HG03354 (cell line): ENCODE measurements around the gene IER2.
"Not testable (repeated sequence)": the region's sequence is repeated elsewhere in the genome, so short reads cannot be mapped to it uniquely, and the experiment has no call there.

Experiments
- ATAC-seq: cut with Tn5 transposase; IDR thresholded peaks from one replicate; pipeline ENCODE4 v1.9.1; 2021; ENCODE audit warnings: mild to moderate bottlenecking; ENCODE audit not compliant: unreplicated experiment, poor library complexity, severe bottlenecking

Gene IER2

DNA sequence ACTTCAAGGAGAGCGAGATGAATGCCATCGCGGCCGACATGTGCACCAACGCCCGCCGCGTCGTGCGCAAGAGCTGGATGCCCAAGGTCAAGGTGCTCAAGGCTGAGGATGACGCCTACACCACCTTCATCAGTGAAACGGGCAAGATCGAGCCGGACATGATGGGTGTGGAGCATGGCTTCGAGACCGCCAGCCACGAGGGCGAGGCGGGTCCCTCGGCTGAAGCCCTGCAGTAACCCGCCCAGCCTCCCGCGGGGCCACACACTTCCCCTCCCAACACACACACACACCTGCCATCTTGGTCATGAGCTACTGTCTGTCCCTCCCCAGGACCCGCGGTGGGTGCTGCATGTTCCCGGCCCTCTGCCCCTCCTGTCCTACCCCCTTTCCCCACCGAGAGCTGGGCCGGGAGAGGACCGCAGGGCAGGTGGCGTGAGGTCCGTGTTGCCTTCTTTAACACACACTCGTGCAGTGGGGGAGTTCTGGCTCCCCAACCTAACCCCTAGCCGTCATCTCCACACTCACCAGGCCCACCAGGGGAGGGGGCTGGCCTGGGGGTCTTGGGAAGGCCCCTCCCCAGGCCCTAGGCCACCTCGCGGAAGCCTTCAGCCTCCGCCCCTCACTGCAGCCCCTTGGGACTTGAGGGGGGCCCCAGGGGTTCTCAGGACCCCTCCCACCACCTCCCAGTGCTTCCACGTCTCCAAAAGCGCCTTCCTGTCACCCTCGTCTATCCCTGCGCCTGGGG, 11.9 kb upstream of the IER2 start:
- no peak for ATAC-seq

GRCh38 chr19:13138916-13139198, 11.4 kb upstream of the IER2 start:
- no peak for ATAC-seq

DNA sequence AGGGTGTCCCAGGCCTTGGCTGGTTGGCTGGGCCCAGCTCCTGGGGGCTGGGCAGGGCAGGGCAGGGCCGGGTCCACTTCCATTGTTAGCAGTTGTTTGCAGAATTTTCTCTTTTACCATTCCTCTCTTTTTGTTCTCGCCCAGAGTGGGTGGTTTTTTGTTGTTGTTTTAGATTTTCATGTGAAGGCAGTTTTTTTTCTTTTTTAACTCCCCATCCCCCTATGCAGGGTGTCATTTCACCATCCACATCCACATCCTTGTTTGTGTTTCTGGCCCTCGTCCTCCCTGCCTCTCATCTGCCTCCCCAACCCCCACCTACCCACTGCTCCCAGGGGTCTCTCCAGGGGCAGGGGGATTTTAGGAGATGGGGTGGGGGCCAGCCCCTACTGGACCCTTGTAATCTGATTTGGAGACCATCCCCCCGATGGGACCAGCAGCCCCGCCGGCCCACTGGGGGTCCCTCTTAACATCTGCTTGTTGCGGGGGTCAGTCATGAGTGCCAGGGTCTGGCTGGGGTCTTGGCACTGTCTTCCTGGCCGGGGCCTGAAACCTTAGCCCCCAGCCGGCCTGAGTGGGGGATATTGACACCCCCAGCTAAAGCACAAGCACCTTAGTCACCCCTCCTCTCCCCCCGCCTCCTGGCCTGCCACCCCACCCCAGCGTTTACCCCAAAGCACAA, 10.4 kb upstream of the IER2 start:
- ATAC-seq: no peak

GRCh38 chr19:13146763-13147563, 3.2 kb upstream of the IER2 start:
- no peak for ATAC-seq

GRCh38 chr19:13149173-13149627, 1.0 kb upstream of the IER2 start:
- ATAC-seq: not testable (repeated sequence)

GRCh38 chr19:13149628-13150186, 504 bp upstream of the IER2 start:
- peak; percentile 1 for ATAC-seq

DNA sequence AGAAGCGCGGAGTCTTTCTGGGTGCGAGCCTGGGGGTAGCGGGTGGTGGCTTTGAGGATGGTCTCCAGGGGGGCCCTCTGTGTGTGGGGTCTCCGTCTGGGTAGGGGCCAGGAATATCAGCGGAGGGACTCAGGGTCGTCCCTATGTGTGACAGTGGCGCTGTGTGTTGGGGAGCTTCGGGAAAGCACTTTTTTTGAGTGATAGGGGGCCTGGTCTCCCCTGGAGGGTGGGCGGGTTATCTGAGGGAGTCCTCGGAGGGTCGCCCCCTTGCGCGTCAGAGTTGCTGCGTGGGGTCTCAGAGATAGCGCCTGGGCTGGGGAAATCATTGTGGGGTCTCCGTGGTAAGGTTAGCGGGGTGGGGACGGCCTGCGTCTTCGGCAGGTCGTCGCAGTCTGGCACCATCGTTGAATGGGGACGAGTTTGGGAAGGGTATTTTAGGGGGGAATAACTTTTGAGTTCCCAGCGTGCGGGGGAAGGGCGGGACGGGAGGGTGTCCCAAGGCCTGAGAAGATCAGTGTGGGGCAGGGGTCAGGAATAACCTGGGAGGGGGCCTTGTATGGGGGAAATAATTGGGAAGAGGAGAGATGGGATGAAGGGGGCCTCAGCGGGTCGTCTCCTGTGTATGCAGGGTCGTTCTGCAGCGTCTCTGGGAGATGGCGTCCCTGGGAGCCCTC, 857 bp downstream of the IER2 start:
- ATAC-seq: no peak

GRCh38 chr19:13151605-13152355, 1.6 kb downstream of the IER2 start:
- peak; percentile 42 for ATAC-seq

DNA sequence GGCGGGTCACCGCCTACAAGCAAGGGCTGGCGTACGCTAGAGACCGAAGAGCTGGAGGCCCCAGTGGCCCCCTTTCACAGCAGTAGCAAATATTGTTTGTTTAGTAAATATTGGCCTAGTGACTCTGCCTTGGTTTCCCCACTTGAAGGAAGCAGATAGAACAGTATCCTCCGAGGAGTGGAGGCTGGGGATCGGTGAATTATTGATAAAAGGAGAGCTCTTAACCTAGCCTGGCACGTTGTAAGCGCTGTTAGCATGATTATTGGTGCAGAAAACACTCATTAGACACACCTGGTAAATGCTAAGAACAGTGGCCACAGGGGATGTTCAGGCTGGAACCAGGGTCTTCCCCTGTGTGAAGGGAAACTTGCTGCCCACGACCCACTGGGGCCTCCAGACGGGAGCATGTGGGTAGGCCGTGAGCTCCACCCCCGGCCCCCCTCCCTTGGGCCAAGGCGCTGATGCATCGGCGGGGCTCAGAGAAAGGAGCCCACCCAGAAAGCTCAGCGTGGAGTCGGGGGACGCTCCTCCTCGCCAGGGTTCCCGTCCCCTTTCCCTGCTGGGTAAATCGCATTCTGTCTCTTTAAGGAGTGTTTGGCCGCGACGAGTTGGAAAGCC, 2.3 kb downstream of the IER2 start:
- peak; percentile 8 for ATAC-seq

GRCh38 chr19:13152974-13153568, 2.9 kb downstream of the IER2 start:
- ATAC-seq: peak; percentile 25

GRCh38 chr19:13153569-13154240, 3.5 kb downstream of the IER2 start:
- ATAC-seq: no peak

GRCh38 chr19:13154241-13154778, 4.1 kb downstream of the IER2 start:
- no peak for ATAC-seq

GRCh38 chr19:13154911-13155471, 4.8 kb downstream of the IER2 start:
- no peak for ATAC-seq

GRCh38 chr19:13155472-13156359, 5.5 kb downstream of the IER2 start:
- ATAC-seq: no peak

DNA sequence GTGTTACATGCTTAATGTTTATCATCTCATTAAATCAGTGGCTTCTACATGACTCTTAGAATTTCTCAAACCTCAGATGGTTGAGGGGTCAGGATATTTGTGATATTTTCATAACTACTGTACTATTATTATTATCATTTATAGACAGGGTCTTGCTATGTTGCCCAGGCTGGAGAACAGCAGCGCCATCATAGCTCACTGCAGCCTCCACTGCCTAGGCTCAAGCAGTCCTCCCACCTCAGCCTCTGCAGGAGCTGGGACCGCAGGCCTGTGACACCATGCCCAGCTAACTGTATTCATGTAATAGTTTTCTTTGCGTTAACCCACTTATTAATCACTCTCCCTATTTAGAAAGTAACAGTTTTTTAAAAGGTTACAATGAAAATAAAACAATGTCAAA, 9.5 kb downstream of the IER2 start:
- no peak for ATAC-seq

DNA sequence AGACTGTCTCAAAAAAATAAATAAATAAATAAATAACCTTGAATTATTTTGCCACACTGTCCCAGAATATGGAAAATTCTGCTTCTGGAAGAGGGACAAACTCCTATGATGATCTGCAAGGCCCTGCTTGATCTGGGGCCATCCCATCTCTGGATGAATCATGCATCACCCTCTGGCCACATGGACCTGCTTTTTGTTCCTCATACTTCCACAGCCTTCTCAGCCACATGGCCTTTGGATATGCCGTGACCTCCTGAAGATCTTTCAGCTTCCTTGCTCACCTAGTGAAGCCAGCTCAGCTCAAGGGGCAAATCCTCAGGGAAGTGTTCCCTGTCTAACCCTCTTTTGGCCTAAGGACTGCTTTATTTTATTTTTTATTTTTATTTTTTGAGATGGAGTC, 10.3 kb downstream of the IER2 start:
- ATAC-seq: no peak
